Activated T-cell treated with anti-CD3 and anti-CD28 coated beads for 4 hours (primary cell): Measurements from ENCODE around the gene VPS41.
A peak's percentile ranks its signal among the peaks of the same experiment; 100 is the strongest.
"Not testable (repeated sequence)": the region's sequence is repeated elsewhere in the genome, so short reads cannot be mapped to it uniquely, and the experiment has no call there.

ENCODE experiments used
- DNase-seq: peaks from one replicate; pipeline ENCODE4 v3.0.0-alpha.2; 2020

Gene VPS41

DNA sequence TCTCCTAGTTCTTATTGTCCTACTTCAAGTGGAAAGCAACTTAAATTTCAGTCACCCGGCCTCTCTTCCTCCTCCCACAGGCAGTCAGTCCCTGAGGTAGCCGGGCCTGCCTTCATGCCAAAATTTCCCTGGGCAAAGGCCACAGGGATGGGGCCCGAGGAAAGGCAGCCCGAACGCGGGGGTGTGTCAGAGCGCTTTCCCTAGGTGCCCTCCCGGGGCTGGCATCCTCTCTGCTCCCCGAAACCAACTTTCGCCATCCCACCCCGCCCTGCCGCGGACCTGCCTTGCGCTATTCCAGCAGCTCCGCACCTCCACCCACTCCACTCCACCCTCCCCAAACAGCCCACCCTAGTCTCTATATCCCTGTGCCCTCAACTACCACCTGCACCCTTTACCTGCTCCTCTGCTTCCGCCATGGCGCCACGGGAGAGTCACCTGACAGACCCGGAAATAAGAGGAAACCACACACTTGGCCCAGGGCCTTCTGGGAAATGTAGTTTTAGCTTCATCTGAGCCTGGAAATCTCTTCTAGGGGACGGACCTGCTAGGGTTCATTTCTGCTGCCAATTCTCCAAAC lies at the start of gene VPS41:
VPS41 (minus strand) TSS at position 433 of the 577 bp plus-strand sequence; CDS start at position 416, 17 bp downstream.
- DNase-seq, result peak; percentile 65

DNA sequence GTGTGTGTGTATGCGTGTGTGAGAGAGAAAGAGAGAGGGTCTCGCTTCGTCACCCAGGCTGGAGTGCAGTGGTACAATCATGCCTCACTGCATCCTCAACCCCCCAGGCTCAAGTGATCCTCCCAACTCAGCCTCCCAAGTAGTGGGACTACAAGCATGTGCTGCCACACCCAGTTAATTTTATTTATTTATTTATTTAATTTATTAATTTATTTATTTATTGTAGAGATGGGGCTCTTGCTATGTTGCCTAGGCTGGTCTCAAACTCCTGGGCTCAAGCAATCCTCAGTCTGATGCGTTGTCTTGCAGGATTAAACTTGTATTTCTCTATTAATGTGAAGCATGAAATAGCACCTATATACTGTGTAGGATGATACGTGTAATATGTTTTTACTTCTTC lies 46.9 kb upstream of the VPS41 start:
- no peak for DNase-seq

DNA sequence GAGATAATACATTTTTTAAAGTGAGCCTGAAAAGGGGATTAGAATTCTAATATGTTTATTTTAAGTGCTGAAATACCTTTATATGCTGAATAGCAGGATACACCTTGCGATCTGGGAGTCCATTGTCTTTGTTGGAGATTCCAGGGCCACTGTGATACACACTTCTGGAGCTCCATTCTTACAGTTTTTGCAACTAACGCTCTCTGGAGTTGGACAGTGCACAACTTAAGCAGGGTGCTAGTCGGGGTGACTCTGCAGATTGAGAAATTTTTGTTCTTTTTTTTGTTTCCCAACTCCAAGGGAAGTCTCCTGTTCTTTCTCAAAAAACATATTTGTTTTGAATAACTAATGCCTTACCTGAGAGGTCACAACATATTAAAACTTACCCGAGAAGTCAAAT lies 45.0 kb upstream of the VPS41 start:
- no peak for DNase-seq

DNA sequence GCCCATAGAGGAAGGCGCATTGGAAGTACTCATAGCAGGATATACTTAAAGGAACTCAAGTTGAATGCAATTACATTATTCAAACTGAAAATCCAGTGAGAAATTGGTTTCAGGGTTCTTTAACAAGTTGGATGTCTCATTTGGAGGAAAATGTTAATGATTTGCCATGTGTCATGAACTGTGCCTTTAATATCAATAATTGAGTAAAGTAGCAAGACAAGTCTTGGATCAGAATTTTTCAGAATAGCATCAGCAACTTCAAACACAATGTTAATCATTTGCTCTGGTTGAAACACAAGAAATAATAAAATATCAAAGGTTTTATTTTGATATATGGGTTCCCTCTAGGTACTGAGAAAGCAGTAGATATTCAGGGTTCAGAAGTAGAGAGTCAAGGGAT lies 44.2 kb upstream of the VPS41 start:
- no peak for DNase-seq

DNA sequence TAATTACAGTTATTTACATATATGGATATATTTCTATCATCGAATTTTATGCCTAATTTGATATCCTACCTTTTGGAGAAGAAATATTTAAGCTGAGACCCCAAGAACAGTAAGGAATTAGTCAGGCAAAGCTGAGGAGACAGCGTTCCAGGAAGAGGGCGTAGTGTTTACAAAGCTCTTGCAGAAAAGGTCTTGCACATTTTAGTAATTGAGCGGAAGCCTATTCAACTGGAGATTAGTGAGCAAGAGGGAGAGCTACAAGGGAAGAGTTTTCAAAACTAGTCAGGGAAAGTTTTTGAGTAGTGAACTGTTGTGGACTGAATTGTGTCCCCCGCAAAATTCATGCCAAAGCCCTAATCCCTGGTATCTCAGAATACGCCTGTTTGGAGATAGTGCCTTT lies 42.2 kb upstream of the VPS41 start:
- DNase-seq, result no peak

DNA sequence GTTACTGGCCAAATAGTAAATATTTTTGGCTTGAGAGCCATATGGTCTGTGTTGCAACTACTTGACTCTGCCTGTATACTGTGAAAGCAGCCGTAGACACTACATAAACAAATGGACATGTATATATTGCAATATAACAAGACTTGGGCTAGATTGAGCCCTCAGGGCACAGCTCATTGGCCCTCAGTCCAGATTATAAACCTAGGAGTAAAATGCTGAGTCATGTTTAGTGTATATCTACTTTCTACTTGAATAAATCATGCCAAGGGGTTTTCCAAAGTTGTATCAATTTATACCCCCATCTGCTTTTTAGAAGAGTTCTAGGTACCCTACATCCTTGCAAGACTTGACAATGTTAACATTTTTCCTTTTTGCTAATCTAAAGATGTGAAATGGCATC lies 41.3 kb upstream of the VPS41 start:
- DNase-seq, result no peak

DNA sequence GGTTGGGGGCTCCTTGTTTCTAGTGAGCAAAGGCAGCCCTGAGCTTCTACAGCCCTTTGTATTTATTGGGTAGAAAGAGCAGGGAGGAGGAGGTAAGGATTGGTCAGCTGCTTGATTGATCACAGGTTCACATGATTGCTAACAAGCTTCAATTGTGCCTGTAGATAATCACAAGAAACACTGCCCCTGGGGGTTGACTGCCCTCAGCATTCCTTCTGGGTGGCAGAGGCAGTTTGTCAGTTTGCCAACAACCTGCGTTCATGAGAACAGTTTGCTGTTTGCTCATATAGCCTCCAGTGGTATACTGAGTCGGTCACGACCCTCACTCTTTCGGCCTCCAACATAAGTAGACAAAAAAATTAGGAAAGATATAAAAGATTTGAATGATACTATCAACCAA lies 38.5 kb upstream of the VPS41 start:
- DNase-seq, result not testable (repeated sequence)

DNA sequence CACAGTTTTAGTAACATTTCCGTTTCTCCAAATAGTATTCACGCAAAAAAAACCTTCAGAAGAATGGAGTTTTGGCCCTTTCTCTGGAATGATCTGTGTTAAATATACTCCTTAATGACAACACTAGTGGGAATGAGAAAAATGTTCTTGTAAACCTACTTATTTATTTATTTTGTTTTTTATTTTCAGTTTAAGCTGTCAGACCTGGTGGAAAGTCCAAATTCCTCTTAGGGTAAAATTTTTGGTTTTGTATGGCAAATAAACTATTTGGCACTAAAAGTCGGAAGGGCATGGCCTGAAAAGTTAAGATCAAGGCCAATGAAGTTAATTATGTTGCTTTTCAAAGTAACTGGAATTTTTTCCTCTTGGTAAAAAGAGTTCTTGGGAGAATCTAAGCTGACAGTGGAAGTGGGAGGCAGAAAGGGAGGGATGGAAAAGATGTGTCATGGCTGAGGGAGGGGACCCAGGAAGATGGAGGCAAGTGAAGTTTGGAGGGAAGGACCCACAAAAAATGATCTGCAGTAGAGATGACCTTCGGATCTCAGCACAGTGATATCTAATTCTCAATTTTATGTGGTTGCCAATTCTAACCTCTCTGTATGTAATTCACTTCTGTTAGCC lies 33.5 kb upstream of the VPS41 start:
- DNase-seq, result no peak

DNA sequence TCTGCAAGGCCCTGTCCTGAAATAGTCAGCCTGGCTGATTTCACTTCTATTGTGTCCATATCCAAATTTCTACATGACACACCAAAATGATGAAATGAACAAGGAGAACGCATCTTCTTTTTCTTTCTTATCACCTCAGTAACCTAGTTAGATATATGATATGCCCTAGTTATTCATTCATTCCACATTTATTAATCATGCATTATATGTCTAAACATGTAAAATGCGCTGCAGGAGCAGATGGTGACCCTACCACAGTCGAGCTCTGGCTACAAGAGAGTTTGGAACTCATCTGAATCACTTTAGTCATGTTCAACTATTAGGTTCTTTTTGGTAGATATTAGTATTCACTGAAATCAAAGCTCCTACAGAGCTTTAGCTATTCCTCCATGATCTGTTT lies 31.8 kb upstream of the VPS41 start:
- DNase-seq, result no peak

DNA sequence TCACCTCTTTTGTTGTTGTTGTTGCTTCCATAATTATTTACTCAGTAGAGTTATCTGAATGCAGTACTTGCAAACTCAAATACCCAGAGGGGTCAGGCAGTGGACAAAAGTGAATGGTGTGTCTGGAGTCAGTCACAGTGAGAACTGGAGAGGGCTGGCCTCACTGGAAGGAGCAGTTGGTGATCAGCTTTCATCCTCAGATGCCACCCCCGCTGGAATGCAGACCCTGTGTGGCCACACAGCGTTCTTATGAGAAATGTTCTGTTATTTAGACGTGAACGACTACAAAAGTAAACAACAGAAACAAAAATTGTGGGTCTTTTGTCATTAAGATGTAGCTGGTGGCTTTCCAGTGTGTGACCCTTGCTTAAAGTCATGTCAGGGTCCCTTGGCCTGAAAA lies 29.6 kb upstream of the VPS41 start:
- no peak for DNase-seq

DNA sequence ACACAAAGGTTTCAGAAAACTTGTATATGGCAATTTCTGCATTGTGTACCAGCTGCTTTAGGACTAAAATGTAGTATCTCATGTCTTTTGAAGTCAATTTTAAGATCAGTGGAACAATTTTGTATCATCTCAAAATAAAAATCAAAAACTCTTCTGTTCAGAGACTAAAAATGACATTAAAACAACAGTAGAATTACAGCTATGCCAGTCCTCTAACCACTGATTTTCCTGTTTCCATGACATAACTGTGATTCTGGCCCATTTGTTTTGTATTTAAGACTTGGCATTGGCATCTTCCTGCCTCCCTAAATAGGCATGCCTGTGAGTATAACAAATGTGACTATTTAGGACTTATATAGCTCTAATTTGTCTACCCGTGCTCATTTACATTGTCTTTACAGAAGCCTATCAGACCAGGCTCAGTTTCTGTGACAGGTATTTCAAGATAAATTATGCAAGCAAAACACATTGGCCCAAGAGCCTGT lies 29.1 kb upstream of the VPS41 start:
- DNase-seq, result no peak

DNA sequence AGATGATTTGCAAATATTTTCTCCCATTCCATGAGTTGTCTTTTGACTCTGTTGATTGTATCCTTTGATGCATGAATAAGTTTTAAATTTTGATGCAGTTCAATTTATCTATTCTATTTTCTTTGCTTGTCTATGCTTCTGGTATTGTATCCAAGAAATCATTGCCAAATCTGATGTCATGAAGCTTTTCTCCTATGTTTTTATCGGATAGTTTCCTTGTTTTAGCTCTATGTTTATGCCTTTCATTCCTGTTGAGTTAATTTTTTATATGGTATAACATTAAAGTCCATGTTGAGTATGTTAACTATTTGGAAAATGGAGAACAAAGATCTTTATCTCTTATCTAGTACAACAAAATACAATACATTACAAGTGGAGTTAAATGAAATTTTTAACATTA lies 27.6 kb upstream of the VPS41 start:
- DNase-seq, result no peak

DNA sequence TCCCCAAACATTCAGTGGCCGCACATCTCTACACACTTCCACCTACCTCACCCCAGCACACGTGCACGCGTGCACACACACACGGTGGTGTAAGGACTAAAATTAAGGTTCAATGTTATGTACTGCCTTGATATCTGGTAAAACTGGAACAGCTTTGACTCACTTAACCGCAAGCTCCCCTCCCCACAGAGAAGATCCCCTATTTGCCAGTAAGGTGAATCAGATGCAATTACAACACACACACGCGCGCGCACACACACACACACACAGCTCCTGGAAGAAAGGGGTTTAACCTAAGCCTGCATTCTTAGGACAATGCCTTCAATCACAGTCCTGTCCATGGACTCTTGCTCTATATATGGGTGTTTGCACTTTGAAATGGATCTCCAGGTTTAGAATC lies 25.5 kb upstream of the VPS41 start:
- no peak for DNase-seq

DNA sequence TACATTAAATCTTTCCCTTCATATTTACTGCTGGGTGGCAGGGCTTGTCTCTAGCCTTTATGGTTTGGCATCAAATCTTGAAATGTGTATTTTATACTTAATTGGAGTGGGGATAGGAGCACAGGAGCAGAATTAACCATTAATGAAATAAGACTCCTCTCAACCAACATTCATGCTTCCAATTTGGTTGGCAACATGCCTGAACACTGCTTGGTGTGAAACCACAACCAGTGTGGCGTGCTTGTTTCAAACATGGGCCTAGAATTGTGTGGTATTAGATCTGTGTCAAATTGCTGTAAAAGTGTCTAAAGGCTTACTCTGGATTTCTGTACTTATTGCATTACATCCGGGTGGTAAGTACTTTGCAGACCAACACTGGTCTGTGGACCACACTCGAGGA lies 25.1 kb upstream of the VPS41 start:
- DNase-seq, result no peak

DNA sequence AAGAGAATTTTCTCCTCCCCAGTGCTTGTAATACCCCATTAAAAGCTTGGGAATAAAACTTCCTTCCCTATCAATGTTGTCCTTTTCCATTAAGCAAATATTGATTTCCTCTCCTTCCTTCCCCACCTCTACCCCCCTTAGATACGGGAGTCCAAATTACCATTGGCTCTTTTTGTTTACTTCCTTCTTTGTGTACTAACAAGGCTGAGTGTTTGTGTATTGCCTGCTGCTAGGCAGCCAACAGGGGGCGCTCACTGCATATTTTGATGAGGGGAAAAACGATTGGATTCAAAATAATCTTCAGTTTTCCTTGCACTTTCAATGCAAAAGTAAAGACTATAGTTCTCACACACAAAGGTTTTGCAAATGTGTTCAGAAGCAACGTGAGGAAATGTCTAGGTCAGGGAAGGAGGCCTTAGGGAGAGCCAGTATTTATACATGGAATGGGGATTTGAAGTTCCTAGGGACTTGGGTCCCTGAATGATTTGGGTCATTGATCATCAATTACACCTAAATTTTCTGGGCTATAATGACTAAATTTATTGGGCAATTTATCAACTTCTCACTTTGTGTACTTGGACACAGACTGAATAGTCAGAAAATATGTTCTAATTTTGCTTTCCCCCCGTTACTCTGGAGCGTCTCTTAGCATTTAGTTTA lies 23.6 kb upstream of the VPS41 start:
- peak; percentile 14 for DNase-seq

DNA sequence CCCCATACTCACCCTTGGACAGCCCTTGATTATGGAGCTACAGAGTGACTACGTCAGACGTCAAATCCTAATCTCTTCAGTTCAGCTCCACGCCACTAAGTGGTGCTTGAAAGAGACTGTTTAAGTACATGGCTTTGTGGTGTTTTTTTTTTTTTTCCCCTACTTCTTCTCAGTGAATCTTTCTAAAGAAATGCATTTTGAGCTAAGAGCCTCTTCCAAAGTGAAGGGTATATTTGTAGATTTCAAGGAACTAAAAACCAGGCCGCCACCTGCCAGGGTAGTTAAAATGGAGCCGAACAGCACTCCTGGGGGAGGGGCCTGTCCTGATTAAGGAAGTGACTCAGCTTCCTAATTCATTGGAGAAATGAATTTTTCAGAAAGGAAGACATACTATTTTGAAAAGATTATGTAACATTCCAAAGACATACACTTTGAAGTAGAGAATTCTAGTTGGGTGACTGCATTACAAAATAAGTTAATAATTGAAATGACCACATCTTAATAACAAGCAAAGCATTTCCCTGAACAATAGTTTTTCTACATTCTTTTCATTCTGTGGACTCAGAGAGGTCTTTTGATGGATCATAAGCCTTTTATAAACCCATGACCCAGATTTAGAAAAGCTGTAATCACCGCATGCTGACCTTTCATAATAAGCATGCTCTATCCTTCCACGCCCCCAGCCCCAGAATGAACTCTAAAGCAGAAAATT lies 20.6 kb upstream of the VPS41 start:
- no peak for DNase-seq

DNA sequence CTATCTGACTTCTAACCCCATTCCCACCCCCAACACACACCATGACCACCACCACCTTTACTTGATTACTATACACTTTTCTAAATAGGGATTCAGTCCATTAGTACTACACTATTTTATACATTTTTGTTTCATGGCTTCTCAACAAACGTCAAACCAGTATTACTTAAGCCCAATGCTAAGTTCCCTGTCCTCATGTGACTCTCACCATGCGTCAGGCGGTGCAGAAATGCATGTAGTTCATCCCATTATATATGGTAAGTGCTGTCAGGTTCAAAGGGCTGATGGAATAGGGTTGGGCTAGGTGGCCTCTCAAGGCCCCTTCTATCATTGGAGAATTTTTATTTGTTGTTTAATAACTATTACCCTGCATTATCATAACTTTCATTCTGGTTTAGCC lies 19.5 kb upstream of the VPS41 start:
- DNase-seq, result no peak

DNA sequence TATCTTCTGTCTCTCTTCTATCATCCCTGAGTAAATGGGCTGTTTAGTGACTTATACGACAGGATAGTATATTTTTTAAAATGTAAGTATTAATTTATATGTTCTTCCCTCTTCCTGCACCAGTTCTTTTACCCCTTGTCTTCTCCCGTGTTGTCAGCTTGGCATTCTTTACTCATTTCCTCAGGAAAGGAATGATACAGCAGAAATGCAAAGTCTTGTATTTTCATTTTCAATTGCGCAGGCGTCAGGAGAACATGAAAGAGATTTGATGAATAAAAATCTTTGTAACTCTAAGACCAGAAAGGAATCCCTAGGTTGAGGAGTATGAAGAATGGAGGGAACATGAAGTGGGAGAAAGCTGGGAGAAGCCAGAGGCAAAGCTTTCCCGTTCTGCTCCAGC lies 18.8 kb upstream of the VPS41 start:
- no peak for DNase-seq

DNA sequence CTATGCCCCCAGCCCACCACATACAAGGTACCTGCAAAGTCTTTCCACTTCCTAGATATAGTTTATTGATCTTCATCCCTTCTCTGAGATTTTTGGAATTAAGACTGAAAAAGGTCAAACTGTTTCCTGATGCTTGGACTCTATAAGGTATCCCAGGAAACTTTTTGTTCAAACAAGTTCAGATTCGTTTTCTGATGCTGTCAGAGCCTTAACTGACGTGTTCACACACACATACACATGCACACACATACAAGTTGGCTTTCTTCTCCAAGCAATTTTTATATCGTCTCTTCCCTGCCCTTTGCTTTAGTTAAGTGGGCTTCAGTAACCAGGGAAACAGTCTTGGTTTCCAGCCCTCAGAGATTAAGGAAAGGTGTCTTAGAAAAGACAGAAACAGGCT lies 11.7 kb upstream of the VPS41 start:
- no peak for DNase-seq

DNA sequence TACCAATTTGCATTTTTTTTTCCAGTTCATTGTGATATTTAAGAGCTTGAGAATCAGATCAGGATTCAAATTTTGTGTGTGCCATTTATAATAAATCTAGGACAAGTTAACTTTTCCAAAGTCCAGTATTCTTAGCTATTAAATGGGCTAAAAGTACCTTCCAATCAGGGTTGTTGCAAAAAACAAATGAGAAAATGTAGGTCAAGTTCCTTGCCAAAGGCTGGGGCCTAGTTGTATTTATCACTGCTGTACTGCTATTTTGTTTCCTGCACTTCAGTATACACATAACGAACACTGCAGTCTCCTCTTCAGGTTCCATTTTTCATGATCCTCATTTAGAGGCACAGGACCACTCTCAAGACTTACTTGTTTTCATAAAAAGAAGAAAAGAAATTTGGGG lies 7.4 kb upstream of the VPS41 start:
- DNase-seq, result no peak

DNA sequence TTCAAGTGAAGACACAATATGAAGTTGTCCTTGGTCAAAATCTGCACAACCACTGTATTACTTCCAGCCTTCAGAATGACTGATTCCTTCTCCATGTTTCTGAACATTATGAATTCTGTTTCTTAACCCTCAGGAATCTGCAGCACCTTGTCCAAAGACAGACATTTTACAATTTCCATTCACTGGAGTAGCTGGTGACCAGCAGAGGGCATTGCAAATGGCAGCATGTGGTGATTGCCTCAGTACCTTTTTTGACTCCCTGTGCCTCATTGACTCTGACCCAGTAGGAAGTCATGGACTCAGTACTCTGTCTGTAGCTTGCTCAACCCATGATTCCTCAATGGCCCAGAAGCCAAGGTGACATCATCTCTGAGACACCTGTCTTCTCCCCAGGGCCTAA lies 879 bp upstream of the VPS41 start:
- DNase-seq, result no peak

DNA sequence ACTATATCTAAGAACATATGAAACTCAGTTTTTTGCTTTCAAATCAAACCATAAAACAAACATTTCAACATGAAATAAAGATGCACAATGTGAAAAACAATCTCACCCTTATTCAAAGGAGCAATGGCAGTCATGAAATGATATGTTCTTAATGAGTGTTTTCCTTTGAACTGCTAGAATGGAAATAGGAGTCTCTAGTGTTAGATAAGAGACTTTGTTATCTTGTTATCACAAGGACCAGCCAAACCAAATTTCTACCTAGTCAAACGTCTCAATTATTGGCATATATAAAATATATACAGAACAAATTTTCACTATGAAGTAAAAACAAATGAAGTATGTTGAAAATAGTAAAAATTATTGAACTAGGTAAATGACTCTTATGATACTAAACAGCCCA lies 1.2 kb downstream of the VPS41 start:
- DNase-seq, result no peak

DNA sequence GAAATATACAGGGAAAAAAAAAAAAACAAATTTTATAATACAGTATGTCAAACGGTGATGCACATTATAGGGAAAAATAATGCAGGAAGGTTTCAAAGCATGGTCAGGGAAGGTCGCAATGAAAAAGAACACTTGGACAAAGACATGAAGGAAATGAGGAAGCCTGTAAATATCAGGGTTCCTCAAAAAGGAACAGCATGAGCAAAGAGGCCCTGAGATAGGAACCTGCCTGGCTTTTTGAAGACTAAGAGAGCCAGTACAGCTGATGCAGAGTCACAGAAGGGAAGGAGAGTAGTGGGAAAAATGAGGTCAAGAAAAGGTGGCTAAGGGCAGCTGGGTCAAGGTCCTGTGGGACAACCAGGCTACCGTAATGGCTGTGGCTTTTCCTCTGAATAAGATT lies 1.9 kb downstream of the VPS41 start:
- no peak for DNase-seq
